NCI-H69 (cell line): ENCODE measurements around the gene DAZAP1.
A peak's percentile ranks its signal among the peaks of the same experiment; 100 is the strongest.
"Not testable (repeated sequence)": the region's sequence is repeated elsewhere in the genome, so short reads cannot be mapped to it uniquely, and the experiment has no call there.

ENCODE experiments used
- DNase-seq: peaks from one replicate; lab custom pipeline; 2025; lab: John Stamatoyannopoulos, UW

DAZAP1 gene

GRCh38 chr19:1426736-1427135 lies 19.4 kb downstream of the DAZAP1 start:
- DNase-seq = no peak

GRCh38 chr19:1427221-1427920 lies 20.0 kb downstream of the DAZAP1 start:
- DNase-seq = no peak

GRCh38 chr19:1428738-1429391 lies 21.5 kb downstream of the DAZAP1 start:
- DNase-seq = no peak

GRCh38 chr19:1429750-1430149 lies 22.4 kb downstream of the DAZAP1 start:
- no peak for DNase-seq

GRCh38 chr19:1430246-1430645 lies 22.9 kb downstream of the DAZAP1 start:
- no peak for DNase-seq

GRCh38 chr19:1431759-1432506 lies 24.5 kb downstream of the DAZAP1 start:
- no peak for DNase-seq

GRCh38 chr19:1432507-1432887 lies 25.1 kb downstream of the DAZAP1 start:
- DNase-seq = no peak

- no peak for DNase-seq
These were observed 26.0 kb downstream of the DAZAP1 start for GRCh38 chr19:1433119-1434039.

GRCh38 chr19:1434040-1434366 lies 26.6 kb downstream of the DAZAP1 start:
- no peak for DNase-seq

GRCh38 chr19:1434577-1435060 lies 27.2 kb downstream of the DAZAP1 start:
- DNase-seq = no peak

GRCh38 chr19:1435378-1435989 lies 28.1 kb downstream of the DAZAP1 start:
- DNase-seq = no peak

- no peak for DNase-seq
These were observed 30.2 kb downstream of the DAZAP1 start for GRCh38 chr19:1437609-1438008.

- peak; percentile 96 for DNase-seq
These were observed 30.9 kb downstream of the DAZAP1 start, which contains the start of gene RPS15 for GRCh38 chr19:1438035-1438932. RPS15 (plus strand) TSS chr19:1438396; CDS start chr19:1438426, 30 bp downstream.

- peak; percentile 50 for DNase-seq
These were observed 31.6 kb downstream of the DAZAP1 start for GRCh38 chr19:1438933-1439354.

GRCh38 chr19:1439525-1440417 lies 32.4 kb downstream of the DAZAP1 start:
- DNase-seq = not testable (repeated sequence)

GRCh38 chr19:1440418-1440801 lies 33.0 kb downstream of the DAZAP1 start:
- DNase-seq = no peak

- no peak for DNase-seq
These were observed 33.6 kb downstream of the DAZAP1 start for GRCh38 chr19:1441022-1441426.

- no peak for DNase-seq
These were observed 34.5 kb downstream of the DAZAP1 start for GRCh38 chr19:1441677-1442438.
